Hematopoietic multipotent progenitor cell treated with erythropoietin and hydrocortisone succinate and interleukin-3 and kit ligand, for 15 days (in vitro differentiated cells): ENCODE measurements around the gene GSX2.
"Not testable (repeated sequence)": the region's sequence is repeated elsewhere in the genome, so short reads cannot be mapped to it uniquely, and the experiment has no call there.

Experiments
- DNase-seq: peaks from one replicate; pipeline ENCODE4 v3.0.0-alpha.2; 2015; ENCODE audit warnings: low spot score

GSX2 gene

DNA sequence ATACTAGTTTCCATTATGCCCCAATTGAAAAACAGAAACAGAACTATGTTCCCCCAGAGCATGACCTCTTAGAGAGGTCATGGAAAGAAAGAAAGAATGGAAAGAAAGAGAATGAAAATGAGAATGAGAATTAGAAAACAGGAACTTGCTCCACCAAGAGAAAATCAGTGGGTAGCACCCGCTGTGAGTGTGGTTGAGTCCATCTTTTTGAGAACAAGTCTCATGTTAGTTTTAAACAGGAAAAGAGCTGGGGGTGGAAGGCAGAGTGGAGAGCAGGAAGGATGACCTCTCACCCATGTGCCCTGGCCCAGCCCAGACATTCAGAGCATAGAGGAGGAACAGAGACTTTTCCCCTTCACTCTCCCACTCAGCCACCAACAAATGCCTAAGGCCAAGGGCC, 4.9 kb downstream of the GSX2 start:
- no peak for DNase-seq

DNA sequence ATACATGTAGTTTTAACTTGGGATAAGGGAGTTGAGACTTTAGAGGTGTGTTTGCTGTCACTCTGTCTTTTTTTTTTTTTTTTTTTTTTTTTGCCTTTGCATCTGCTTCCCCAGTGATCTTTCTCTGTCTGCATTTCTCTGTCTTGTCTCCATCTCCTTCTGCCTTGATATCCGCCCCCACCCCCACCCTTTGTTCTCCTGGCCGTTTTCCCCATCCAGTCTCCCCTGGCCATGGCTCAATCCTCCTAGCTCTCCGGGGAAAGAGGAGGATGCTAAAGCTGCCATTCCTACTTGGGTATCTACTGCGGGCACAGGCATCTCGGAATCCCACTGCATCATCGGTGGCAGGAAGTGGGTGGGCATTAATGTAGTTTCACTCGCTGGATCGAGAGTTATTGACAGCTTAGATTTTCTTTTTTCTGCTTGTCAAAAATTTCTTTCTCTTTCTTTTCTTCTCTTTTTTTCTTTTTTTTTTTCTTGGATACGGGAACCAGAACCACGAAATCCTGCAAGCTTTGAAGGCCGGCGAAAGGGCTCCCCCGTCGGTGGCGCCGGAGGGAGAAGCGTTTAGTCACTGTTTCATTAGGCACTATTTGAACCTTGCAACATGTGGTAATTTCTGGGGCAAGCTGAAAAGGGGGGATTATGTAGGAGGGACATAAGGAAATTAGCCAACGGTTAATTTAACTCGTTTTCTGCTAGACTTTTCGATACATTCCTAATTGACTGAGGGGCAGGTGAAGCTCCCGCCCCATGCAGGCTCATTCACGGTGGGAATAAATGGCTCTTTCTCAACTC, 8.2 kb downstream of the GSX2 start:
- no peak for DNase-seq

- DNase-seq = no peak
Observed at GRCh38 chr4:54109241-54110018, 9.5 kb downstream of the GSX2 start.

- no peak for DNase-seq
Observed at GRCh38 chr4:54110019-54110416, 10.1 kb downstream of the GSX2 start.

DNA sequence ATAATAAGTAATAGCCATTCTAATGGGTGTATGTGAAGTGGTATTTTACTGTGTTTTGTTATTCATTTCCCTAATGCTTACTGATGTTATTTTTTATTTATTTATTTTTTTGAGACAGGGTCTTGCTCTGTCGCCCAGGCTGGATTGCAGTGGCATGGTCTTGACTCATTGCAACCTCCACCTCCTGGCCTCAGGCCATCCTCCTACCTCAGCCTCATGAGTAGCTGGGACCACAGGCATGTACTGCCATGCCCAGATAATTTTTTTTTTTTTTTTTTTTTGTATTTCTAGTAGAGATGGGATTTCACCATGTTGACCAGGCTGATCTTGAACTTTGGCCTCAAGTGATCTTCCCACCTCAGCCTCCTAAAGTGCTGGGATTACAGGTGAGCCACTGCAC, 13.2 kb downstream of the GSX2 start:
- DNase-seq = not testable (repeated sequence)

DNA sequence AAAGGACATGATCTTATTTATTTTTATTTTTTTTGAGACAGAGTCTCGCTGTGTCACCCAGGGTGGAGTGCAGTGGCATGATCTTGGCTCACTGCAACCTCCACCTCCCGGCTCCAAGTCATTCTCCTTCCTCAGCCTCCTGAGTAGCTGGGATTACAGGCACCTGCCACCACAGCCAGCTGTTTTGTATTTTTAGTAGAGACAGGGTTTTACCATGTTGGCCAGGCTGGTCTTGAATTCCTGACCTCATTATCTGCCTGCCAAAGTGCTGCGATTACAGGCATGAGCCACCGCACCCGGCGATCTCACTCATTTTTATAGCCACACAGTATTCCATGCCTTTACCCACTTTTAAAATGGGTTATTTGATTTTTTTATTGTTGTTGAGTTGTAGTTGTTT, 16.3 kb downstream of the GSX2 start:
- not testable (repeated sequence) for DNase-seq

DNA sequence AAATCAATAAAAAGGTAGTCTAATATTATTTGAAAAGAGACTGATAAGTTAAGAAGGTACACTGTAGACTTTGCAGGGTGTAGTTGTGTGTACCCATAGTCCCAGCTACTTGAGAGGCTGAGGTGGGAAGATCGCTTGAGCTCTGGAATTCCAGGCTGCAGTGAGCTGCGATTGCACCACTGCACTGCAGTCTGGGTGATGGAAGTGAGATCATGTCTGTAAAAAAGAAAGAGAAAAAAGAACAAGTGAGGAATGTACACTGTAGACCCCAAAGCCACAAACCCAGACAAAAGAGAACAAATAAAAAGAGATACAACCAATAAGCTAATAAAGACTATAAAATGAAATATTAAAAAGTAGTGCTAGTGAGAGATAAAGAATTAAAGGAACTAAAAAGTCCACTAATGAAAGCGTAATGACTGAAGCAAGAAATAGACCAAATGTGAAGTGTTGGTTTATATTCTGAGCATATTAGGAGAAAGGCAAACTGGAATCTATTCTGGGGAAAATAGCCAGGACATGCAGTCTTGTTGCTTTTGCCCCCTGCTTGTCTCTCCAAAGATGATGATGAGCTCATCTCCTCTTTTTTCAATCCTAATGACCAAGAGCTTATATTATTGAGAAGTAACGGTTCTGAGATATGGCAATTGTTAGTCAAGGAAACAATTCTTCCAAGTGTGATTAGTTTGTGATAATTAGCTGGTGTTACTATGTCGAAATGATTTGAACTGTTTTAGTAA, 19.1 kb downstream of the GSX2 start:
- no peak for DNase-seq

DNA sequence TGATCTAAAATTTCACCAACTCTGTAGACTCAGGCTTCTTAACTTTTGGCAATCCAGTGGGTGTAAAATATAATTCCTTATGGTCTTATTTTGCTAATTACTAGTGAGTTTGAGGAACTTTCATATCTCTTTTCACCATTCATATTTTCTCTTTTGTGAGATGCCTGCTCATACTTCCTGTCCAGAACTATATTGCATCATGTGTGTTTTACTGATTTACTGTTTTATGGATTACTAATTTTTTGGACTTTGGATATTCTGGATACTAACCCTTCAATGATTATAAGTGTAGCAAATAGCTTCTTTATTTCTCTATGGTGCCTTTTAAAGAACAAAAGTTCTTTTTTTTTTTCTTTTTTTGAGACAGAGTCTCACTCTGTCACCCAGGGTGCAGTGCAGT, 20.6 kb downstream of the GSX2 start:
- no peak for DNase-seq

DNA sequence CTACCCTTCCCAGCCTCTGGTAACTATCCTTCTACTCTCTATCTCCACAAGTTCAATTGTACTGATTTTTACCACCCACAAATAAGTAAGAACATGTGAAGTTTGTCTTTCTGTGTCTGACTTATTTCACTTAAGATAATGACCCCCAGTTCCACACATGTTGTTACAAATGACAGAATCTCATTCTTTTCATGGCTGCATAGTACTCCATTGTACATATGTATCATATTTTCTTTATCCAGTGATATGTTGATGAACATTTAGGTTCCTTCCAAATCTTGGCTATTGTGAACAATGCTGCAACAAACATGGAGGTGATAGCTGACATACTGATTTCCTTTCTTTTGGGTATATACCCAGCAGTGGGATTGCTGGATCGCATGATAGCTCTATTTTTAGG, 27.7 kb downstream of the GSX2 start:
- no peak for DNase-seq

DNA sequence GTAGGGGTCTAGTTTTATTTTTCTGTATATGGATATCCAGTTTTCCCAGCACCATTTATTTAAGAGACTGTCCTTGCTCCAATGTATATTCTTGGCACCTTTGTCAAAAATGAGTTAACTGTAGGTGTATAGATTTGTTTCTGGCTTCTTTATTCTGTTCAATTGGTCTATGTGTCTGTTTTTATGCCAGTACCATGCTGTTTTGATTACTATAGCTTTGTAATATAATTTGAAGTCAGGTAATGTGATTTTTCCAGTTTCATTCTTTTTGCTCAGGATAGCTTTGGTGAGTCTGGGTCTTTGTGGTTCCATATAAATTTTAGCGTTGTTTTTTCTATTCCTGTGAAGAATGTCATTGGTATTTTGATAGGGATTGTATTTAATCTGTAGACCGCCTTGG, 28.7 kb downstream of the GSX2 start:
- not testable (repeated sequence) for DNase-seq

DNA sequence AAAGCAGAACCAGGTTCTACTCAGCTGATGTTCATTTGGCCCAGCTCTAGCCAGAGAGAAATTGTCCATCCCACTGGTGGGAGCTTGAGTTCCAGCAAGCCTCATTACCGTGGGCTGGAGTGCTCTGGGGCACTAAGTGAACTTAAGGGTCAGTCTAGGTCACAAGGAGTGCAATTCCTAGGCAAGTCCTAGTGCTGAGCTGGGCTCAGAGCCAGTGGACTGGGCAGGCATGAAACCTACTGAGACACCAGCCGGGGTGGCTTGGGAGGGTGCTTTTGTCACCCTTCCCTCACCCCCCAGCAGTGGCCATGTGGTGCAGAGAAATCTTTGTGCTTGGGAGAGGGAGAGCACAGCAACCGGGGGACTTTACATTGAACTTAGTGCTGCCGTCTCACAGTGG, 39.4 kb downstream of the GSX2 start:
- DNase-seq = no peak

DNA sequence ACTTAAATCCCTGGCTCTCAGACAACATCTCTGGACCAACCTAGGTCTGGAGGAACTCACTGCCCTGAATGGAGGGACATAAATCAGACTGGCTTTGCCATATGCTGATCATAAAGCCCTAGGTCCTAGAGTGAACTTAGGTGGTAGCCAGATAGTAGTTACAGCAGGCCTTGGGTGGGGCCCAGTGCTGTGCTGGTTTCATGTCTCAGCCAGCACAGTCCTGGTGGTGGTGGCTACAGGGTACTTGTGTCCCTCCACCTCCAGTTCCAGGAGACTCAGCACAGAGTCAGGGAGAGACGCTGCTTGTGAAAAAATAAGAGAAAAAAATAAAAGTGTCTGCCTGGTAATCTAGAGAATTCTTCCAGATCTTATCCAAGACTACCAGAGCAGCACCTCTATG, 40.3 kb downstream of the GSX2 start:
- no peak for DNase-seq

- DNase-seq = no peak
Observed at GRCh38 chr4:54144199-54144598, 44.2 kb downstream of the GSX2 start.

DNA sequence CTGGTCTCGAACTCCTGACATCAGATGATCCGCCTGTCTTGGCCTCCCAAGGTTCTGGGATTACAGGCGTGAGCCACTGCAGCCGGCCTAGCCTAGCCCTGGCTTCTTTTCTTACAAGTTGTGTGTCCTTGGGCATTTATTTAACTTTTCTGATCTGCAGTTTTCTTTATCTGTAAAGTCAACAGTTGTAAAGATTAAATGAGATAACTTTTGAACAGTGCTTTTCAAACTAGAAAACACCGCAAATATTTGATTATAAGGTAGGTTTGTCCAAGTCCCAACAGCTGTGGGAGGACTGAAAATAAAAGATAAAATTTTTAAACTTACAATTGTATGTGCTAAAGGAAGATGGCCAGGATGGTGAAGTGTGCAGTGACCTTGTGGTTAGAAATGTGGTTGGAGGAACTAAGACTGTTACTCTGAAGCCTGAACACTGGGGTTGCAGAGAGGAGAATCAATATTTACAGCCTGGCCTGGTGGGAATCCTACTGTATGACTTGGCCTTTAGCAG, 44.8 kb downstream of the GSX2 start:
- no peak for DNase-seq

DNA sequence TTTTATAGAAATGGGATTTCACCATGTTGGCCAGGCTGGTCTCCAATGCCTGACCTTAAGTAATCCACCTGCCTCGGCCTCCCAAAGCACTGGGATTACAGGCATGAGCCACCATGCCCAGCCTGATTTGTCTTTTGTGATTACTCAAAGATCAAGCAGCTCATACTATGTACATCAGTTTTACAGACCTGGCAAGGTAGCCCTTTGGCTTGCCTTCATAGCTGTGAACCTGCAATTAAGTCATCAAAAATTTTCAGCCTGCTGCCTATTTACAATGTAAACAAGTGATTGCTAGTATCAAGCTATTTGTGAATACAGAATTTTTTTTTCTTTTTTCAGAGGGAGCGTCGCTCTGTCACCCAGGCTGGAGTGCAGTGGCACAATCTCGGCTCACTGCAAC, 46.2 kb downstream of the GSX2 start:
- DNase-seq = no peak

DNA sequence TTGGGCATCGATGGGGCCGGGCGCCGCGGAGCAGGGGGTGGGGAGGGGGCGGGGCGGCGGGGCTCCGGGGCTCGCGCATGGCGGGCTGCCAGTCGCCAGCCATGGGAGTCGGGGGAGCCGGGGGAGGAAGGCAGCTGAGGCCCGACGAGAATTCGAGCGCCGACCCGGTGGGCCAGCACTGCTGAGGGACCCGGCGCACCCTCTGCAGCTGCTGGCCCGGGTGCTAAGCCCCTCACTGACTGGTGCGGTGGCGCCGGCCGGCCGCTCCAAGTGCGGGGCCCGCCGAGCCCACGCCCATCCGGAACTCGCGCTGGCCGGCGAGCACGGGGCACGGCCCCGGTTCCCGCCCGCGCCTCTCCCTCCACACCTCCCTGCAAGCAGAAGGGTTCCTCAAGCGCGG, 49.4 kb downstream of the GSX2 start:
- DNase-seq = no peak
